Stomach smooth muscle (tissue), 2 donors: Measurements from ENCODE around the gene OR51I2.

Experiments
- H3K27ac ChIP-seq: one replicate; pipeline ENCODE4 v1.7.0; 2013; ENCODE audit warnings: mild to moderate bottlenecking, low read length, inconsistent platforms
- H3K27me3 ChIP-seq, 2 donors: one replicate each; pipeline ENCODE4 v1.7.0; 2013; ENCODE audit warnings: low read length in 2 of 2; ENCODE audit not compliant: insufficient read depth in 2 of 2, control insufficient read depth in 1 of 2
- H3K36me3 ChIP-seq, 2 donors: one replicate each; pipeline ENCODE4 v1.7.0; 2013; ENCODE audit warnings: low read length in 2 of 2; ENCODE audit not compliant: control insufficient read depth in 2 of 2, insufficient read depth in 2 of 2
- H3K4me1 ChIP-seq: one replicate; pipeline ENCODE4 v1.7.0; 2013; ENCODE audit warnings: low read length; ENCODE audit not compliant: control insufficient read depth, insufficient read depth
- H3K4me3 ChIP-seq, 2 donors: one replicate each; pipeline ENCODE4 v1.7.0; 2013; ENCODE audit warnings: low read length in 2 of 2
- H3K9ac ChIP-seq, 2 donors: one replicate each; pipeline ENCODE4 v1.7.0; 2013; ENCODE audit warnings: low read length in 2 of 2, mild to moderate bottlenecking in 1 of 2
- H3K9me3 ChIP-seq, 2 donors: one replicate each; pipeline ENCODE4 v1.7.0; 2013; ENCODE audit warnings: low read length in 2 of 2; ENCODE audit not compliant: control insufficient read depth in 2 of 2
- donor health status: healthy.
- donor health status: Pancreatic carcinoma.

OR51I2 gene

GRCh38 chr11:5449023-5449422 is at the start of gene OR51I2:
Gene OR51I2 (plus strand): TSS chr11:5449323. CDS start chr11:5453489, 4,166 bp downstream.
- Histone ChIP-seq H3K9ac (no peak within 1 kb of the TSS), H3K4me1 (no peaks in the 10 kb centered on the region), H3K36me3 (no peaks in the 10 kb centered on the region), H3K27me3 (peaks cover 0 to 2% of the 10 kb centered on the region in 2 donors), H3K9me3 (no peaks in the 10 kb centered on the region), H3K4me3 (no peak within 1 kb of the TSS), H3K27ac (no peak within 1 kb of the TSS)

DNA sequence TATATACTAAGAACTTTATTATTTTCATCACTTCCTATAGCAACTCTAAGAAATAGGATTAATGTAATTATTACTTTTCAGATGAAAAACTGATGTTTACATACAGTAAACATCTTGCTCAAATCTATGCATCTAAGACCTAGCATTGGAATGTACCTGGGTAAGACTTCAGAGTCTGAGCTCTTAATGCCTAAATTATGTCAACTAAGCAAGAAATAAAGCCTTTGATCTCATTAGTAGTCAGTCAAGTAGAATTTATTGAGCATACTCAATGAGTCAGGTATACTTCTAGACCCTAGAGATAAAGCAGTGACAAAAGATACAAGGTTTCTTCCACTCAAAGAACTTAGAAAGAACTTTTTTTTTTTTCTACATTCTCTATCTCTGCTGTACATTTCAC is 44.0 kb upstream of the OR51I2 start:
- no peaks in the 10 kb centered on the region for H3K9me3 ChIP-seq
- H3K36me3 ChIP-seq = no peaks in the 10 kb centered on the region
- no peak overlapping the region for H3K4me3 ChIP-seq
- H3K4me1 ChIP-seq = no peaks in the 10 kb centered on the region
- H3K9ac ChIP-seq = no peak overlapping the region
- no peak overlapping the region for H3K27ac ChIP-seq
- H3K27me3 ChIP-seq = no peaks in the 10 kb centered on the region

DNA sequence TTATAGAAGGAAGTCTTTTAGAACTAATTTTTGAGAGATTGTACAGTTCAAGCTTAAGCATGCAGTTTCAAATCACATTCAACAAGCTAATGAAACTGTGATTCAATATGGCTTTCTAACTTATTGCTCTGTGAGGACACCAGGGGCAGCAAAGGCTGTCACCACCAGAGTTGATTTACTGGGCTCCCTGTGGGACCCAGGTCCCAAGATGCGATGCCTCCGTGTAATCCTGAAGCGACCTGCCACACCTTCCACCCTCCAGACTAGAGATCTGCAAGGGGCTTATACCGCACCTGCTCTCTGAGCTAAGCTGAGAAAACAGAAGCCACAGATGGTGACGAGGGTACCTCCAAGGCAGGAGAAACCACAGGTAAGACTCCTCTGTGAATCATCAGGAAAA is 28.1 kb upstream of the OR51I2 start:
- Histone ChIP-seq H3K27me3 (no peaks in the 10 kb centered on the region), H3K27ac (no peak overlapping the region), H3K4me3 (no peak overlapping the region), H3K9me3 (no peaks in the 10 kb centered on the region), H3K36me3 (no peaks in the 10 kb centered on the region), H3K4me1 (no peaks in the 10 kb centered on the region), H3K9ac (no peak overlapping the region)

DNA sequence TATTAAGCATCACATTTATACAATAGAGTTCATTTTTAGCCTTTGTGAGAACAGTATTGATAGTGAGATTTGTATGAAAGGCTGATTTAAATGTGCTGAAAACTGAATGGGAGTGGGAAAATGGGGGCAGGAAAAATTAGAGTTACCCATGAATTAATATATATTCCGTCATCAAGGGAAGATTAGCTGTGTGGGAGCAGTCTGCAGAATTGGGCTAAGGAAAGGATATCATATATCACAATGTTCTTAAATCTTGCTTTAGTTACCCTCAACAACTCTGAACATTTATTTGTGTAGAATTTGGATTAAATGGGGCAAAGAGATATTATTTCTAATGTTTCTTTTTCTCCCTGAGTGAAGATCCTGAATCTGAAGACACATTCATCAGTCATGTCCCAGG is 27.3 kb upstream of the OR51I2 start, which contains the start of gene OR51Q1:
Gene OR51Q1, plus strand, starts transcription at position 301 of the 400 bp plus-strand sequence. Its CDS starts 90 bp downstream, at position 391.
- H3K27ac ChIP-seq = no peak within 1 kb of the TSS

GRCh38 chr11:5423131-5423530 is 26.0 kb upstream of the OR51I2 start:
- Histone ChIP-seq H3K9ac (no peak overlapping the region), H3K9me3 (no peaks in the 10 kb centered on the region), H3K4me1 (no peaks in the 10 kb centered on the region), H3K27me3 (no peaks in the 10 kb centered on the region), H3K36me3 (no peaks in the 10 kb centered on the region), H3K27ac (no peak overlapping the region), H3K4me3 (no peak overlapping the region)

More for the DNA sequence above, 27.3 kb upstream of the OR51I2 start, which contains the start of gene OR51Q1:
- H3K9me3 ChIP-seq = no peaks in the 10 kb centered on the region
- H3K27me3 ChIP-seq = no peaks in the 10 kb centered on the region
- H3K4me1 ChIP-seq = no peaks in the 10 kb centered on the region
- H3K4me3 ChIP-seq = no peak within 1 kb of the TSS
- no peaks in the 10 kb centered on the region for H3K36me3 ChIP-seq
- no peak within 1 kb of the TSS for H3K9ac ChIP-seq

- H3K4me1 ChIP-seq = no peaks in the 10 kb centered on the region
- no peak within 1 kb of the TSS for H3K27ac ChIP-seq
- no peaks in the 10 kb centered on the region for H3K36me3 ChIP-seq
- H3K9ac ChIP-seq = no peak within 1 kb of the TSS
- no peaks in the 10 kb centered on the region for H3K9me3 ChIP-seq
- H3K27me3 ChIP-seq = no peaks in the 10 kb centered on the region
- no peak within 1 kb of the TSS for H3K4me3 ChIP-seq
Measured at GRCh38 chr11:5441414-5441813, 7.7 kb upstream of the OR51I2 start, which contains the start of gene OR51I1. Gene OR51I1 (minus strand): TSS chr11:5441514. CDS start chr11:5441514, 0 bp downstream.

DNA sequence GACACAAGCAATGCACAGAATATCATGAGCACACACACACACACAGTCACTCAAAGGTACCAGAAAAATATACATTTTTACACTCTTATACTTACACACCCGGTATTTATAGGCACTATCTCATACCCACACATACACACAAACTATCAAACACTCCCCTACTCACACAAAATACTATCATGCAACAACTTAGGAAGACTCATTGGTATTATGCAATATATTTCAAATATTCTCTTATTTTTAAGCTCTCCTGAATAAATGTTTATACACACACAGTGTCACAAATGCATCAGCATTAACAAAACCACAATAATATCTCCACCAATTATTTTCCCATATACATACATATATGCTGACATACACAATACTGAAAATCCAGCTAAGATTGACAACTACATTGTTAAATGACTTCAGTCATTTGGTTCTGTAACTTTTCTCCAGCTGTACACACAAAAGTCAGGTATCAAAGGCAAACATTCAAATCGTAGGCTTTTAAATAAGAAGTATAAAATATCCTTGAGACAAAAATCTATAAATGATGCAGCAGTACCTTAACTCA is 5.2 kb upstream of the OR51I2 start:
- Histone ChIP-seq H3K9ac (no peak overlapping the region), H3K4me3 (no peak overlapping the region), H3K9me3 (no peaks in the 10 kb centered on the region), H3K36me3 (no peaks in the 10 kb centered on the region), H3K27ac (no peak overlapping the region), H3K4me1 (no peaks in the 10 kb centered on the region), H3K27me3 (no peaks in the 10 kb centered on the region)

DNA sequence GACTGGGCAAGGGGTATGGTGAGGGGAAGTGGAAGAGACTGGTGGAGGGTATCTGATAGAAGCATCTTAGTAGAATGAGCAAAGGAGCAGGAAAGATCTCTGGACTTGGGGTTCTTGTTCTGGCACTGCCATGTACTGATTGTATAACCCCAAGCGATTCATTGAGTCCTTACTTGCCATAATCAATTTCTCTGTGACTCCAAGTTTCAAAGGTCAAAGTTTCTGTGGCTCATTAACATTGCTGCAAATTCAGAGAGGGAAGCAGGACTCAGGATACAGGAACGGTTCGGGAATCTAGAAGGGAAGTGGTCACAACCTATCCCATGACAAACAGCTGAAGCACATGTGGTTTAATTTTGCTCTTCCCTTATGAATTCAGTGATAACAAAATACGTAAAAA is 309 bp downstream of the OR51I2 start:
- Histone ChIP-seq H3K9ac (no peak overlapping the region), H3K9me3 (no peaks in the 10 kb centered on the region), H3K27me3 (peaks cover 0 to 2% of the 10 kb centered on the region in 2 donors), H3K36me3 (no peaks in the 10 kb centered on the region), H3K4me1 (no peaks in the 10 kb centered on the region), H3K4me3 (no peak overlapping the region), H3K27ac (no peak overlapping the region)

GRCh38 chr11:5460983-5461621 is 12.0 kb downstream of the OR51I2 start:
- no peak overlapping the region for H3K4me3 ChIP-seq
- no peaks in the 10 kb centered on the region for H3K4me1 ChIP-seq
- H3K36me3 ChIP-seq = no peaks in the 10 kb centered on the region
- no peak overlapping the region for H3K27ac ChIP-seq
- no peaks in the 10 kb centered on the region for H3K9me3 ChIP-seq
- H3K27me3 ChIP-seq = no peaks in the 10 kb centered on the region
- H3K9ac ChIP-seq = no peak overlapping the region

DNA sequence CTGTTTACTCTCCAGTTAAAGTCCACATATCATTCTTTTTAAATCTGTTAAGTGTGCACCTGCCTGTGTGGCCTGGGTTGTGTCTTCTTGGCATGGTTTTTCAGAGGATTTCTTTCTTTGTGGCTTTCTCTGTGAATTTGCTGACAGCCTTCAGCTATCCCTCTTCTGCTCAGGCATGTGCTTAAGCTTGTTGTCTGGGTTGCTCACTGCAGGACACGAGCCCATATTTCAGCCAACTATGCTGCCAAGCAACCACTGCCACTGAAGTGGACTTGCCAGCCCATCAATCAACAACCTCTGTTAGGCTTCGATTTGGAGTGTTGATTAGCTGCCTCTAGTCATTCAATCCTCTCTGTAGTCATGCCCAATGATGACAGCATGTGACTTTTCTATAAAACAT is 18.4 kb downstream of the OR51I2 start:
- H3K9ac ChIP-seq = no peak overlapping the region

DNA sequence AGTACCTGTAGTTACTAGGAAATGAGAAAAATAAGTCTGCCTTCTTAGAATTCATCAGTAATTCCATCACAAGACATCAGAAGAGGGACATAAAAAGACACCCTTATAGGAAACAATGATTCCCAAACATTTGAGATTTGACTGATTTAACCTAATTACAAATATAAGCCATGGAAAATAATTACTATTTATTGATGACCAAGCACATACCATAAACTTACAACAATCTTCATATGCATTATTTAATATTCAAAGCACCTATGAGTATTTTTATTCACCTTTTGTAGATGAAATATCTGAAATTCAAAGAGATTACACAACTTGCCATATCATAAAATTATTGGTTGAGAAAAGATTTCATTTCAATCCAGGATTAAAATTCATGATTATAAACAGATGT is 24.8 kb downstream of the OR51I2 start:
- peaks cover 0 to 1% of the 10 kb centered on the region in 2 donors for H3K27me3 ChIP-seq

More for the DNA sequence above, 18.4 kb downstream of the OR51I2 start:
- Histone ChIP-seq H3K4me1 (no peaks in the 10 kb centered on the region), H3K4me3 (no peak overlapping the region), H3K27me3 (peaks cover 0 to 5% of the 10 kb centered on the region in 2 donors), H3K27ac (no peak overlapping the region), H3K9me3 (no peaks in the 10 kb centered on the region), H3K36me3 (no peaks in the 10 kb centered on the region)

More for the DNA sequence above, 24.8 kb downstream of the OR51I2 start:
- Histone ChIP-seq H3K9ac (no peak overlapping the region), H3K4me3 (no peak overlapping the region), H3K27ac (no peak overlapping the region), H3K36me3 (no peaks in the 10 kb centered on the region), H3K4me1 (no peaks in the 10 kb centered on the region), H3K9me3 (no peaks in the 10 kb centered on the region)
